B cell (primary cell): ENCODE data around the gene LMX1B. TPM values are rescaled to one million over a fixed set of nuclear protein-coding genes. Genes with fewer than 3 reads are reported as not detected.

ENCODE experiments used
- ATAC-seq: fragments of 200-7000 bp; cut with Tn5 transposase; one replicate; pipeline ENCODE4 v1.10.0; 2021; ENCODE audit warnings: low read depth, mild to moderate bottlenecking, moderate number of reproducible peaks, moderate library complexity
- CTCF ChIA-PET: fragments of 350-600 bp; sonication (Branson Sonifier 250); formaldehyde crosslinking; loops from one replicate; lab custom pipeline; 2021; ENCODE audit warnings: antibody characterized with exemption, inconsistent platforms; lab: Charles Lee
- POLR2A ChIA-PET: fragments of 350-600 bp; sonication (Branson Sonifier 250); formaldehyde crosslinking; loops from one replicate; lab custom pipeline; 2021; ENCODE audit warnings: antibody characterized with exemption; lab: Charles Lee
- DNase-seq: peaks from one replicate; pipeline ENCODE4 v3.0.0; 2013
- H2AFZ ChIP-seq: 2 replicates; pipeline ENCODE4 v1.6.1; 2012; ENCODE audit warnings: mild to moderate bottlenecking, low read depth, low read length; ENCODE audit not compliant: insufficient read depth, poor library complexity, severe bottlenecking
- H3K27ac ChIP-seq, 2 donors: 1 replicate in 1 of 2; 2 replicates in 1 of 2; pipeline ENCODE4 v1.5.1; 2012 to 2013; ENCODE audit warnings: low read length in 2 of 2, mild to moderate bottlenecking in 2 of 2, moderate library complexity in 1 of 2
- H3K27me3 ChIP-seq, 4 experiments: fragments of 200-600 bp in 1 of 4; sonication (generic) in 1 of 4; replicated peaks in 1 of 4; 1 replicate in 2 of 4; 2 replicates in 2 of 4; pipeline versions ENCODE4 v1.6.1 to v1.7.0; 2013 to 2016; ENCODE audit warnings: low read length in 3 of 4, mild to moderate bottlenecking in 2 of 4, mixed read lengths in 1 of 4, moderate library complexity in 1 of 4; ENCODE audit not compliant: insufficient read depth in 4 of 4, control insufficient read depth in 3 of 4; ENCODE audit errors: control extremely low read depth in 1 of 4
- H3K36me3 ChIP-seq, 2 experiments: replicated peaks in 1 of 2; 1 replicate in 1 of 2; 2 replicates in 1 of 2; pipeline versions ENCODE4 v1.6.1 to v1.7.1; 2013; ENCODE audit warnings: low read length in 1 of 2; ENCODE audit not compliant: insufficient read depth in 2 of 2, control insufficient read depth in 1 of 2; ENCODE audit errors: control extremely low read depth in 1 of 2, extremely low read depth in 1 of 2
- H3K4me1 ChIP-seq, 2 donors: fragments of 200-600 bp in 1 of 2; sonication (generic) in 1 of 2; 1 replicate in 1 of 2; 2 replicates in 1 of 2; pipeline versions ENCODE4 v1.5.1 to v1.6.1; 2013 to 2017; ENCODE audit warnings: low read length in 2 of 2; ENCODE audit not compliant: control insufficient read depth in 2 of 2, insufficient read depth in 2 of 2
- H3K4me2 ChIP-seq: replicated peaks from 2 replicates; pipeline ENCODE3; 2012; ENCODE audit warnings: mild to moderate bottlenecking, low read depth, low read length; ENCODE audit not compliant: poor library complexity, severe bottlenecking
- H3K4me3 ChIP-seq, 5 experiments: fragments of 200-600 bp in 1 of 5; sonication (generic) in 1 of 5; 1 replicate in 3 of 5; 2 replicates in 2 of 5; pipeline versions ENCODE4 v1.5.1 to v1.7.0; 2011 to 2016; ENCODE audit warnings: low read length in 4 of 5, mild to moderate bottlenecking in 4 of 5, low read depth in 2 of 5, control low read depth in 1 of 5, moderate library complexity in 1 of 5; ENCODE audit not compliant: insufficient read depth in 1 of 5; ENCODE audit errors: control extremely low read depth in 1 of 5, extremely low read depth in 1 of 5
- H3K79me2 ChIP-seq: fragments of 200-600 bp; sonication (generic); one replicate; pipeline ENCODE4 v1.6.0; 2016; ENCODE audit warnings: low read length; ENCODE audit not compliant: control insufficient read depth, insufficient read depth
- H3K9ac ChIP-seq: fragments of 200-600 bp; sonication (generic); 2 replicates; pipeline ENCODE4 v1.6.1; 2017; ENCODE audit warnings: mild to moderate bottlenecking, low read length, moderate library complexity
- H3K9me3 ChIP-seq, 3 donors: one replicate each; pipeline versions ENCODE4 v1.6.1 to v1.7.1; 2013; ENCODE audit warnings: low read length in 2 of 3; ENCODE audit not compliant: control insufficient read depth in 2 of 3, insufficient read depth in 1 of 3; ENCODE audit errors: control extremely low read depth in 1 of 3
- H4K20me1 ChIP-seq: 2 replicates; pipeline ENCODE4 v1.6.0; 2012; ENCODE audit warnings: mild to moderate bottlenecking, low read length; ENCODE audit not compliant: insufficient read depth, control insufficient read depth, poor library complexity, severe bottlenecking
- H3K27ac Mint-ChIP-seq: one replicate; pipeline ENCODE4 v1.8.0; 2021; ENCODE audit warnings: mixed read lengths
- H3K27me3 Mint-ChIP-seq: one replicate; pipeline ENCODE4 v1.8.0; 2021; ENCODE audit warnings: mixed read lengths
- H3K4me1 Mint-ChIP-seq: one replicate; pipeline ENCODE4 v1.8.0; 2021; ENCODE audit warnings: mixed read lengths
- H3K4me3 Mint-ChIP-seq: one replicate; pipeline ENCODE4 v1.8.0; 2021; ENCODE audit warnings: mixed read lengths
- H3K9me3 Mint-ChIP-seq: one replicate; pipeline ENCODE4 v1.8.0; 2022; ENCODE audit warnings: mixed read lengths; ENCODE audit not compliant: insufficient read depth
- EZH2 ChIP-seq: IDR thresholded peaks from 2 replicates; pipeline ENCODE4 v1.6.1; 2012; ENCODE audit warnings: borderline replicate concordance, low read depth, mild to moderate bottlenecking, moderate library complexity, low read length; ENCODE audit not compliant: insufficient read depth, poor library complexity, severe bottlenecking
- WGBS: methylation state at CpG from one replicate; pipeline ENCODE4 v1.1.5; 2013; ENCODE audit warnings: missing lambda C conversion rate; ENCODE audit not compliant: insufficient coverage; 5-methylcytosine and 5-hydroxymethylcytosine counted together
- intact Hi-C: fragments of 100-400 bp; cut with micrococcal nuclease; formaldehyde crosslinking; loops from one replicate; pipeline ENCODE4 v1.10.0; 2022
- polyA plus RNA-seq: library from polyadenylated mRNA; depleted of rRNA; stranded (reverse); fragments of >200 nt; gene quantifications from 2 replicates; pipeline ENCODE4 v1.2.3, GENCODE V29; 2012
- total RNA-seq, 2 donors: library from RNA; stranded (reverse); fragments of 120-200 nt in 1 of 2; gene quantifications; 1 replicate in 1 of 2; 2 replicates in 1 of 2; pipeline versions ENCODE4 v1.2.3 to v1.2.4, GENCODE V29; 2013 to 2022
- TF ChIP-seq, protein P1 (sequence below): fragments of 200-600 bp; IDR thresholded peaks from one replicate; pipeline ENCODE4 v1.8.0; 2022; ENCODE audit warnings: antibody characterized with exemption, mild to moderate bottlenecking

The LMX1B gene
- total and polyA plus RNA-seq, 2 donors (not counting 1 experiment from before 2014, with no cell fraction given) = not detected

DNA sequence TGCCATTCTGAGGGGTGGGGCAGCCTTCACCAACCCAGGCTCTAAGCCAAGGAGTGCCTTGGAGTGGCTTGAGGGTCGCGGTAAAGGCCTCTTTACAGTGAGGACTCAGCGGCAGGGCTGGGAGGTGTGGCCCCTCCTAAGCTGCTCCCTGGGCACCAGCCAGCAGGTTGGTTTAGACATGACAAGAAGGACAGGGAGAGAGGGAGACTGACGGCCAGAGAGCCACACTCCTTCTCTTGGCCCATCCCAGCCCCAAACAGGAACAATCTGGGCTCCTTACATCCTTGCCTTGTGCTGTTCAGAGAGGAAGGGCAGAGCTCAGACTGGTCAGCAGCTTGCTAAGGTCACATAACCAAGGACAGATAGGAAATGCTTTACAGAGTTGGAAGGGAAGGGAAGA is 94.5 kb downstream of the LMX1B start:
- intact Hi-C loops = no loop called here
- H3K9ac ChIP-seq = no peak overlapping the region
- no peaks in the 10 kb centered on the region for H3K36me3 ChIP-seq
- no peaks in the 10 kb centered on the region for H4K20me1 ChIP-seq
- DNase-seq (peak; percentile 3), ATAC-seq (no peak)
- no peak overlapping the region for H3K27ac ChIP-seq
- no peaks in the 10 kb centered on the region for H3K79me2 ChIP-seq
- no peak for TF ChIP-seq EZH2
- TF ChIP-seq, protein P1, sequence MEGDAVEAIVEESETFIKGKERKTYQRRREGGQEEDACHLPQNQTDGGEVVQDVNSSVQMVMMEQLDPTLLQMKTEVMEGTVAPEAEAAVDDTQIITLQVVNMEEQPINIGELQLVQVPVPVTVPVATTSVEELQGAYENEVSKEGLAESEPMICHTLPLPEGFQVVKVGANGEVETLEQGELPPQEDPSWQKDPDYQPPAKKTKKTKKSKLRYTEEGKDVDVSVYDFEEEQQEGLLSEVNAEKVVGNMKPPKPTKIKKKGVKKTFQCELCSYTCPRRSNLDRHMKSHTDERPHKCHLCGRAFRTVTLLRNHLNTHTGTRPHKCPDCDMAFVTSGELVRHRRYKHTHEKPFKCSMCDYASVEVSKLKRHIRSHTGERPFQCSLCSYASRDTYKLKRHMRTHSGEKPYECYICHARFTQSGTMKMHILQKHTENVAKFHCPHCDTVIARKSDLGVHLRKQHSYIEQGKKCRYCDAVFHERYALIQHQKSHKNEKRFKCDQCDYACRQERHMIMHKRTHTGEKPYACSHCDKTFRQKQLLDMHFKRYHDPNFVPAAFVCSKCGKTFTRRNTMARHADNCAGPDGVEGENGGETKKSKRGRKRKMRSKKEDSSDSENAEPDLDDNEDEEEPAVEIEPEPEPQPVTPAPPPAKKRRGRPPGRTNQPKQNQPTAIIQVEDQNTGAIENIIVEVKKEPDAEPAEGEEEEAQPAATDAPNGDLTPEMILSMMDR = no peak
- H3K4me3 Mint-ChIP-seq = no peak overlapping the region
- H3K4me1 Mint-ChIP-seq = peaks cover 15% of the 10 kb centered on the region
- H3K27ac Mint-ChIP-seq = no peak overlapping the region
- WGBS = 76% methylated on average over 4 of the region's 4 CpGs
- H2AFZ ChIP-seq = no peak overlapping the region
- H3K4me1 ChIP-seq = peaks cover 13 to 16% of the 10 kb centered on the region in 2 donors
- H3K27me3 Mint-ChIP-seq = peaks cover 19% of the 10 kb centered on the region
- H3K9me3 Mint-ChIP-seq = no peaks in the 10 kb centered on the region
- H3K27me3 ChIP-seq = peaks cover 0 to 26% (median 16%) of the 10 kb centered on the region in 4 experiments
- ChIA-PET POLR2A (no interaction called here), CTCF (interaction anchor here (2.5 to 12.9 kb wide), 6 partner anchors 10 to 73 kb away, joined by 12 to 680 read pairs (median 60); no protein-coding TSS in a partner anchor)
- no peak overlapping the region for H3K4me2 ChIP-seq
- no peak overlapping the region for H3K4me3 ChIP-seq
- H3K9me3 ChIP-seq = no peaks in the 10 kb centered on the region

DNA sequence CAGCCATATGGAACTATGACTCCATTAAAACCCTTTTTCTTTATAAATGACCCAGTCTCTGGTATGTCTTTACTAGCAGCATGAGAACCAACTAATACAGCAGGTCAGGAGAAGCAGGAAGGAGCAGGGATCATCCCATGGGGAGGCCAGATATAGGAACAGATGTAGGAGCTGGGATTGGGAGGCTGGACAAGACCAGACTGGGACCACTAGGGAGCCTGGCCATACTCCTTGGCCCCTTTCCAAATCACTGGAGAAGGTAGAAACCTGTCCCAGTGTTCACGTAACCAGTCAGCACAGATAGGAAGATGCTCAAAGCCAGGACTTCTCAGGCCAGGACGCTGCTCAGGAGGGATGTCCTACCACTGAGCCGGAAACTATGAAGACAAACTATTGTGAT is 95.5 kb downstream of the LMX1B start:
- WGBS = 100% methylated on average over 1 of the region's 3 CpGs

More for the DNA sequence above, 95.5 kb downstream of the LMX1B start:
- no peaks in the 10 kb centered on the region for H4K20me1 ChIP-seq
- no peak overlapping the region for H3K4me3 ChIP-seq
- Mint-ChIP-seq H3K4me3 (no peak overlapping the region), H3K27ac (no peak overlapping the region), H3K4me1 (peaks cover 15% of the 10 kb centered on the region), H3K9me3 (no peaks in the 10 kb centered on the region), H3K27me3 (peaks cover 10% of the 10 kb centered on the region)
- H3K4me2 ChIP-seq = no peak overlapping the region
- TF ChIP-seq, protein P1 = no peak
- TF ChIP-seq EZH2 = no peak
- no peak overlapping the region for H3K9ac ChIP-seq
- peaks cover 0 to 17% (median 7%) of the 10 kb centered on the region in 4 experiments for H3K27me3 ChIP-seq
- ChIA-PET POLR2A (interaction anchor here (0.6 kb wide), 1 partner anchor 253 kb away, joined by 9 read pairs; no protein-coding TSS in a partner anchor), CTCF (interaction anchor here (1.6 to 12.9 kb wide), 2 partner anchors 10 to 72 kb away, joined by 3 to 680 read pairs; no protein-coding TSS in a partner anchor)
- ATAC-seq (no peak), DNase-seq (no peak)
- no peaks in the 10 kb centered on the region for H3K9me3 ChIP-seq
- H3K36me3 ChIP-seq = no peaks in the 10 kb centered on the region
- intact Hi-C loops = no loop called here
- H3K4me1 ChIP-seq = peaks cover 13 to 16% of the 10 kb centered on the region in 2 donors
- H3K79me2 ChIP-seq = no peaks in the 10 kb centered on the region
- no peak overlapping the region for H2AFZ ChIP-seq
- H3K27ac ChIP-seq = no peak overlapping the region
